ENCODE measurements around the gene SIRT5.

- TF ChIP-seq CTCF (IDR thresholded peaks at IDR 0.05; ENCODE audit: low read depth, low read length) (no peak), EZH2phosphoT487 (IDR thresholded peaks at IDR 0.05; ENCODE audit: low read depth) (no peak)
Measured at GRCh38 chr6:13597073-13597472, 22.7 kb downstream of the SIRT5 start.

All from OCI-LY3 (cell line).